Measurements from ENCODE around the gene KRTAP4-5.
"Not testable (repeated sequence)": the region's sequence is repeated elsewhere in the genome, so short reads cannot be mapped to it uniquely, and the experiment has no call there.

Gene KRTAP4-5

GRCh38 chr17:41145261-41145660, 4.4 kb downstream of the KRTAP4-5 start:
- no peaks in the 10 kb centered on the region for H3K36me3 ChIP-seq (ENCODE audit: insufficient read depth, low read length)
- WGBS, result 60% methylated on average over 1 of the region's 2 CpGs

GRCh38 chr17:41144846-41145245, 4.8 kb downstream of the KRTAP4-5 start:
- peaks cover 18% of the 10 kb centered on the region for H3K9me3 ChIP-seq (ENCODE audit: insufficient read depth, low read depth, low read length)
- no peak overlapping the region for H3K4me3 ChIP-seq (ENCODE audit: low read length)
- no peaks in the 10 kb centered on the region for H3K36me3 ChIP-seq (ENCODE audit: insufficient read depth, low read length)
- H3K27ac ChIP-seq (ENCODE audit: low read depth, low read length), result no peak overlapping the region
- H3K4me1 ChIP-seq (ENCODE audit: insufficient read depth, low read length), result no peaks in the 10 kb centered on the region
- no peaks in the 10 kb centered on the region for H3K27me3 ChIP-seq (ENCODE audit: insufficient read depth, low read length)
- 87% methylated on average over 1 of the region's 1 CpG for WGBS
- no peak overlapping the region for H3K9ac ChIP-seq (ENCODE audit: low read depth, low read length)

More at GRCh38 chr17:41145261-41145660, 4.4 kb downstream of the KRTAP4-5 start:
- peaks cover 17% of the 10 kb centered on the region for H3K9me3 ChIP-seq (ENCODE audit: insufficient read depth, low read depth, low read length)
- no peaks in the 10 kb centered on the region for H3K27me3 ChIP-seq (ENCODE audit: insufficient read depth, low read length)
- H3K27ac ChIP-seq (ENCODE audit: low read depth, low read length), result no peak overlapping the region
- H3K9ac ChIP-seq (ENCODE audit: low read depth, low read length), result no peak overlapping the region
- H3K4me1 ChIP-seq (ENCODE audit: insufficient read depth, low read length), result no peaks in the 10 kb centered on the region
- H3K4me3 ChIP-seq (ENCODE audit: low read length), result no peak overlapping the region

GRCh38 chr17:41141361-41141760, 8.3 kb downstream of the KRTAP4-5 start:
- Histone ChIP-seq H3K4me3 (ENCODE audit: low read length) (no peak overlapping the region), H3K4me1 (ENCODE audit: insufficient read depth, low read length) (no peaks in the 10 kb centered on the region), H3K27me3 (ENCODE audit: insufficient read depth, low read length) (no peaks in the 10 kb centered on the region), H3K9ac (ENCODE audit: low read depth, low read length) (no peak overlapping the region), H3K36me3 (ENCODE audit: insufficient read depth, low read length) (no peaks in the 10 kb centered on the region), H3K9me3 (ENCODE audit: insufficient read depth, low read depth, low read length) (peaks cover 22% of the 10 kb centered on the region), H3K27ac (ENCODE audit: low read depth, low read length) (no peak overlapping the region)

GRCh38 chr17:41140360-41141131, 9.1 kb downstream of the KRTAP4-5 start, which contains the start of gene KRTAP4-6:
Gene KRTAP4-6 (minus strand): TSS chr17:41140544. CDS start chr17:41140487, 57 bp downstream.
- H3K27me3 ChIP-seq (ENCODE audit: insufficient read depth, low read length), result no peaks in the 10 kb centered on the region
- no peak within 1 kb of the TSS for H3K9ac ChIP-seq (ENCODE audit: low read depth, low read length)
- H3K36me3 ChIP-seq (ENCODE audit: insufficient read depth, low read length), result no peaks in the 10 kb centered on the region
- WGBS, result 92% methylated on average over 6 of the region's 6 CpGs
- H3K9me3 ChIP-seq (ENCODE audit: insufficient read depth, low read depth, low read length), result peaks cover 22% of the 10 kb centered on the region
- no peaks in the 10 kb centered on the region for H3K4me1 ChIP-seq (ENCODE audit: insufficient read depth, low read length)
- H3K4me3 ChIP-seq (ENCODE audit: low read length), result no peak within 1 kb of the TSS
- H3K27ac ChIP-seq (ENCODE audit: low read depth, low read length), result no peak within 1 kb of the TSS

GRCh38 chr17:41139865-41140264, 9.8 kb downstream of the KRTAP4-5 start:
- H3K27ac ChIP-seq (ENCODE audit: low read depth, low read length); H3K4me1 ChIP-seq (ENCODE audit: insufficient read depth, low read length); H3K4me3 ChIP-seq (ENCODE audit: low read length); H3K9ac ChIP-seq (ENCODE audit: low read depth, low read length); H3K36me3 ChIP-seq (ENCODE audit: insufficient read depth, low read length); H3K27me3 ChIP-seq (ENCODE audit: insufficient read depth, low read length): not testable (repeated sequence)
- whole genome bisulfite sequencing, result 90% methylated on average over 12 of the region's 12 CpGs
- peaks cover 22% of the 10 kb centered on the region for H3K9me3 ChIP-seq (ENCODE audit: insufficient read depth, low read depth, low read length)

- H3K27ac ChIP-seq (ENCODE audit: low read depth, low read length), result no peak overlapping the region
- H3K9ac ChIP-seq (ENCODE audit: low read depth, low read length), result no peak overlapping the region
- no peak overlapping the region for H3K4me3 ChIP-seq (ENCODE audit: low read length)
- WGBS, result 97% methylated on average over 2 of the region's 2 CpGs
- H3K9me3 ChIP-seq (ENCODE audit: insufficient read depth, low read depth, low read length), result 0 out of 2 replicates have a peak, but pooled peaks cover 4% of the 10 kb centered on the region
- H3K4me1 ChIP-seq (ENCODE audit: insufficient read depth, low read length), result no peaks in the 10 kb centered on the region
- no peaks in the 10 kb centered on the region for H3K27me3 ChIP-seq (ENCODE audit: insufficient read depth, low read length)
- no peaks in the 10 kb centered on the region for H3K36me3 ChIP-seq (ENCODE audit: insufficient read depth, low read length)
Observed at GRCh38 chr17:41133880-41134735, 15.5 kb downstream of the KRTAP4-5 start.

- Histone ChIP-seq H3K4me3 (ENCODE audit: low read length) (no peak overlapping the region), H3K36me3 (ENCODE audit: insufficient read depth, low read length) (no peaks in the 10 kb centered on the region), H3K9me3 (ENCODE audit: insufficient read depth, low read depth, low read length) (no peaks in the 10 kb centered on the region), H3K27ac (ENCODE audit: low read depth, low read length) (no peak overlapping the region), H3K9ac (ENCODE audit: low read depth, low read length) (no peak overlapping the region), H3K27me3 (ENCODE audit: insufficient read depth, low read length) (no peaks in the 10 kb centered on the region), H3K4me1 (ENCODE audit: insufficient read depth, low read length) (no peaks in the 10 kb centered on the region)
- WGBS, result 96% methylated on average over 3 of the region's 3 CpGs
Observed at GRCh38 chr17:41131979-41132378, 17.6 kb downstream of the KRTAP4-5 start.

- H3K4me3 ChIP-seq (ENCODE audit: low read length), result no peak overlapping the region
- H3K9me3 ChIP-seq (ENCODE audit: insufficient read depth, low read depth, low read length), result peaks cover 3% of the 10 kb centered on the region; the same call in 1 of the 2 replicates
- no peak overlapping the region for H3K9ac ChIP-seq (ENCODE audit: low read depth, low read length)
- H3K27ac ChIP-seq (ENCODE audit: low read depth, low read length), result no peak overlapping the region
- H3K4me1 ChIP-seq (ENCODE audit: insufficient read depth, low read length), result no peaks in the 10 kb centered on the region
- H3K27me3 ChIP-seq (ENCODE audit: insufficient read depth, low read length), result no peaks in the 10 kb centered on the region
- no peaks in the 10 kb centered on the region for H3K36me3 ChIP-seq (ENCODE audit: insufficient read depth, low read length)
- 100% methylated on average over 1 of the region's 1 CpG for WGBS
Observed at GRCh38 chr17:41127371-41127770, 22.3 kb downstream of the KRTAP4-5 start.

- Histone ChIP-seq H3K4me1 (ENCODE audit: insufficient read depth, low read length) (no peaks in the 10 kb centered on the region), H3K4me3 (ENCODE audit: low read length) (no peak overlapping the region), H3K9me3 (ENCODE audit: insufficient read depth, low read depth, low read length) (peaks cover 5% of the 10 kb centered on the region; the same call in 1 of the 2 replicates), H3K36me3 (ENCODE audit: insufficient read depth, low read length) (no peaks in the 10 kb centered on the region), H3K9ac (ENCODE audit: low read depth, low read length) (no peak overlapping the region), H3K27ac (ENCODE audit: low read depth, low read length) (no peak overlapping the region), H3K27me3 (ENCODE audit: insufficient read depth, low read length) (no peaks in the 10 kb centered on the region)
- no CpG with 5 or more reads among the region's 3 CpGs for WGBS
Observed at GRCh38 chr17:41126412-41126811, 23.2 kb downstream of the KRTAP4-5 start.

- Histone ChIP-seq H3K4me1 (ENCODE audit: insufficient read depth, low read length) (no peaks in the 10 kb centered on the region), H3K27me3 (ENCODE audit: insufficient read depth, low read length) (no peaks in the 10 kb centered on the region), H3K4me3 (ENCODE audit: low read length) (no peak overlapping the region), H3K36me3 (ENCODE audit: insufficient read depth, low read length) (no peaks in the 10 kb centered on the region), H3K9ac (ENCODE audit: low read depth, low read length) (no peak overlapping the region), H3K9me3 (ENCODE audit: insufficient read depth, low read depth, low read length) (peaks cover 5% of the 10 kb centered on the region; the same call in 1 of the 2 replicates), H3K27ac (ENCODE audit: low read depth, low read length) (no peak overlapping the region)
- WGBS, result 100% methylated on average over 1 of the region's 2 CpGs
Observed at GRCh38 chr17:41125064-41125463, 24.6 kb downstream of the KRTAP4-5 start.

- not testable (repeated sequence) for H3K4me1 ChIP-seq (ENCODE audit: insufficient read depth, low read length); H3K9me3 ChIP-seq (ENCODE audit: insufficient read depth, low read depth, low read length); H3K27me3 ChIP-seq (ENCODE audit: insufficient read depth, low read length); H3K36me3 ChIP-seq (ENCODE audit: insufficient read depth, low read length); H3K4me3 ChIP-seq (ENCODE audit: low read length); H3K27ac ChIP-seq (ENCODE audit: low read depth, low read length); H3K9ac ChIP-seq (ENCODE audit: low read depth, low read length)
- 82% methylated on average over 3 of the region's 3 CpGs for WGBS
Observed at GRCh38 chr17:41123991-41124371, 25.6 kb downstream of the KRTAP4-5 start, which contains the start of gene KRTAP4-12. Gene KRTAP4-12 (minus strand): TSS chr17:41124182. CDS start chr17:41124122, 60 bp downstream.
